Measurements from ENCODE around the gene EXOC2. TPM values are rescaled to one million over a fixed set of nuclear protein-coding genes. Genes with fewer than 3 reads are reported as not detected.

The EXOC2 gene
- total RNA-seq, 2 donors from 2014 or later, result 12.9 to 16.1 TPM

- Histone ChIP-seq H3K36me3 (peaks cover 19% of the 10 kb centered on the region), H3K27me3 (no peaks in the 10 kb centered on the region), H3K27ac (no peak overlapping the region), H3K9me3 (no peaks in the 10 kb centered on the region), H3K4me3 (no peak overlapping the region), H3K4me1 (no peaks in the 10 kb centered on the region)
- TF ChIP-seq, protein P1, sequence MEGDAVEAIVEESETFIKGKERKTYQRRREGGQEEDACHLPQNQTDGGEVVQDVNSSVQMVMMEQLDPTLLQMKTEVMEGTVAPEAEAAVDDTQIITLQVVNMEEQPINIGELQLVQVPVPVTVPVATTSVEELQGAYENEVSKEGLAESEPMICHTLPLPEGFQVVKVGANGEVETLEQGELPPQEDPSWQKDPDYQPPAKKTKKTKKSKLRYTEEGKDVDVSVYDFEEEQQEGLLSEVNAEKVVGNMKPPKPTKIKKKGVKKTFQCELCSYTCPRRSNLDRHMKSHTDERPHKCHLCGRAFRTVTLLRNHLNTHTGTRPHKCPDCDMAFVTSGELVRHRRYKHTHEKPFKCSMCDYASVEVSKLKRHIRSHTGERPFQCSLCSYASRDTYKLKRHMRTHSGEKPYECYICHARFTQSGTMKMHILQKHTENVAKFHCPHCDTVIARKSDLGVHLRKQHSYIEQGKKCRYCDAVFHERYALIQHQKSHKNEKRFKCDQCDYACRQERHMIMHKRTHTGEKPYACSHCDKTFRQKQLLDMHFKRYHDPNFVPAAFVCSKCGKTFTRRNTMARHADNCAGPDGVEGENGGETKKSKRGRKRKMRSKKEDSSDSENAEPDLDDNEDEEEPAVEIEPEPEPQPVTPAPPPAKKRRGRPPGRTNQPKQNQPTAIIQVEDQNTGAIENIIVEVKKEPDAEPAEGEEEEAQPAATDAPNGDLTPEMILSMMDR (IDR thresholded peaks at IDR 0.05), result no peak
- DNase-seq (ENCODE audit: low spot score), result no peak
Observed at GRCh38 chr6:492816-493414, 200.0 kb downstream of the EXOC2 start.

DNA sequence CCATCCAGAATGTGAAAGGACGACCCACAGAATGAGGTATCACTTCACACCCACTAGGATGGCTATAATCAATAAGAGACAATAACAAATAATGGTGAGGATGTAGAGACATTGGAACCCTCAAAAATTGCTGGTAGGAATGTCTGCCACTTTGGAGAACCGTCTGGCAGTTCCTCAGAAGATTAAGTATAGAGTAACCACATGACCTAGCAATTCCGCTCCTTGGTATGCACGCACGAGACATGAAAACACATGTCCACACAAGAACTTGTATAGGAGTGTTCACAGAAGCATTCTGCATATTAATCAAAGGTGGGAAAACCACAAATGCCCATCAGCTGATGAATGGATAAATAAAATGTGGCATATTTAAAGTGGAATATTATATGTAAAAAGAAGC, 200.8 kb downstream of the EXOC2 start:
- H3K27ac ChIP-seq, result no peak overlapping the region
- no peak overlapping the region for H3K4me3 ChIP-seq
- H3K9me3 ChIP-seq, result no peaks in the 10 kb centered on the region
- H3K36me3 ChIP-seq, result peaks cover 20% of the 10 kb centered on the region
- H3K27me3 ChIP-seq, result no peaks in the 10 kb centered on the region
- H3K4me1 ChIP-seq, result no peaks in the 10 kb centered on the region
- TF ChIP-seq, protein P1 (IDR thresholded peaks at IDR 0.05), result no peak
- no peak for DNase-seq (ENCODE audit: low spot score)

DNA sequence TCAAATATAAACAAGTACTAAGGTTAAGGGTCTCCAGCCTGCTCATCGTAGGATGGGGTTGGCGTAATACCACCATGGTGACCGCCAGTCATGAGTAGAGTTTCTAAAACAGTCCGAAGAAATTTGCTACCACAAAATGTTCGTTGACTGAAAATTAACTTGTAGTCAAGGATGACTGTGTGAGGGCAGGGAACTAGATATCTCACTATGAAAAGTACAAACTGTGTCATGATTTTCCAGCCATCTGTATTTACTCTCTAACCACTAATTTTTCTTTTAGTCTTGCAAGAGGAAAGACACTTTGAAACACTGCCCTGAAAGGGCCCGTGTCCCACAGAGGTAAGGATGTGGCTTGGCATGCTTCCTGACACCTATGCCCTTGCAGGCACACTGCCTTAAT, 201.7 kb downstream of the EXOC2 start:
- Histone ChIP-seq H3K27ac (no peak overlapping the region), H3K27me3 (no peaks in the 10 kb centered on the region), H3K9me3 (no peaks in the 10 kb centered on the region), H3K4me1 (no peaks in the 10 kb centered on the region), H3K4me3 (no peak overlapping the region), H3K36me3 (peaks cover 25% of the 10 kb centered on the region)
- TF ChIP-seq, protein P1 (IDR thresholded peaks at IDR 0.05), result no peak
- DNase-seq (ENCODE audit: low spot score), result no peak

GRCh38 chr6:490251-491037, 202.5 kb downstream of the EXOC2 start:
- Histone ChIP-seq H3K36me3 (peaks cover 22% of the 10 kb centered on the region), H3K4me1 (no peaks in the 10 kb centered on the region), H3K4me3 (no peak overlapping the region), H3K27me3 (no peaks in the 10 kb centered on the region), H3K27ac (no peak overlapping the region), H3K9me3 (no peaks in the 10 kb centered on the region)
- DNase-seq (ENCODE audit: low spot score), result no peak
- TF ChIP-seq, protein P1 (IDR thresholded peaks at IDR 0.05), result no peak

DNA sequence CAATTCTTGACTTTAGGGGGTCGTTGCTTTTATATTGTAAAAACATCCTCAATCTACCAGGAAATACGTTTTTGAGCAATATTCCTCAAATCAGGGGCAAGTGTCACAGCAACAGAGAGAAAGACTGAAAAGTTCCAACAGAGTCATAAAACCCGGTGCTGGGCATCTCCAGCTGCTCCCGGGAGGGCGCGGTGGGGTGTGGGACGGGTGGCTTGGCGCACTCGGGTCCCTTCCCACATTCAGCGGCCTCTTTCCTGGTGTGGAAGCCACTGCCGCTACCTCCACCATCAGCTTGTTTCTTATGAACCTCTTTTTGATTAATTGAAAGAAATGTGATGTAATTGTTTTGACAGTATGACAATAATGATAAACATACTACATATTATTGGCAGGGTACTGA, 203.2 kb downstream of the EXOC2 start:
- H3K4me1 ChIP-seq, result no peaks in the 10 kb centered on the region
- DNase-seq (ENCODE audit: low spot score), result no peak
- H3K9me3 ChIP-seq, result no peaks in the 10 kb centered on the region
- TF ChIP-seq, protein P1 (IDR thresholded peaks at IDR 0.05), result no peak
- H3K4me3 ChIP-seq, result no peak overlapping the region
- no peaks in the 10 kb centered on the region for H3K27me3 ChIP-seq
- H3K36me3 ChIP-seq, result peaks cover 22% of the 10 kb centered on the region
- no peak overlapping the region for H3K27ac ChIP-seq

Measured in right atrium auricular region (tissue), 2 donors.